Right kidney (tissue), 9 donors: ENCODE measurements around the gene DEFB119.
"Not testable (repeated sequence)": the region's sequence is repeated elsewhere in the genome, so short reads cannot be mapped to it uniquely, and the experiment has no call there.

ENCODE experiments used
- DNase-seq: peaks from one replicate; pipeline ENCODE4 v3.0.0-alpha.2; 2016
- long read RNA-seq, 8 donors: transcript quantifications; one replicate each; lab custom pipeline, GENCODE V29; 2026

Gene DEFB119, protein sequence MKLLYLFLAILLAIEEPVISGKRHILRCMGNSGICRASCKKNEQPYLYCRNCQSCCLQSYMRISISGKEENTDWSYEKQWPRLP
- long read RNA-seq, donor 1 = 0 reads
- long read RNA-seq, donor 2 = 0 reads
- long read RNA-seq, donor 3 = 0 reads
- long read RNA-seq, donor 4 = 0 reads
- long read RNA-seq, donor 5 = 0 reads
- long read RNA-seq, donor 6 = 0 reads
- long read RNA-seq, donor 7 = 0 reads
- long read RNA-seq, donor 8 = 0 reads

DNA sequence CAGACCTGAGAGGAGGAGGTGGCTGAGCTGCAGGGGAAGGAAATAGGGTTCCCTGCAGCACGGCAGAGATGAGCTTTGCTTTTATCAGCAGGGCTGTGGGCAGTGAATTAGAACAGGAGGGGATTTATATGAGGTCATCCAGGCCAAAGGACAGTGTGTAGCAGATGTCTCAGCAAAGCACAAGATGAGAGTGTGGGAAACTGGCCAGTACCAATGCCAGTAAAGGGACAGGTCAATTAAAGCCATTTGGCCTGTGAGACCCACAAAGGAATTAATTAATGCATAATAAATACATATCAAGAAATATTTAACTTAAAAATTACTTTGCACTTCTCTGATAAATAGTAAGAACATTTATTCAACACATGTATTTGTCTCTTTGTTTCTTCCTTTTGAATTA, at the start of gene DEFB119:
TSS of gene DEFB119 (minus strand) at position 101 of the 400 bp plus-strand sequence. CDS start 107 bp downstream, outside the sequence.
- no peak for DNase-seq

DNA sequence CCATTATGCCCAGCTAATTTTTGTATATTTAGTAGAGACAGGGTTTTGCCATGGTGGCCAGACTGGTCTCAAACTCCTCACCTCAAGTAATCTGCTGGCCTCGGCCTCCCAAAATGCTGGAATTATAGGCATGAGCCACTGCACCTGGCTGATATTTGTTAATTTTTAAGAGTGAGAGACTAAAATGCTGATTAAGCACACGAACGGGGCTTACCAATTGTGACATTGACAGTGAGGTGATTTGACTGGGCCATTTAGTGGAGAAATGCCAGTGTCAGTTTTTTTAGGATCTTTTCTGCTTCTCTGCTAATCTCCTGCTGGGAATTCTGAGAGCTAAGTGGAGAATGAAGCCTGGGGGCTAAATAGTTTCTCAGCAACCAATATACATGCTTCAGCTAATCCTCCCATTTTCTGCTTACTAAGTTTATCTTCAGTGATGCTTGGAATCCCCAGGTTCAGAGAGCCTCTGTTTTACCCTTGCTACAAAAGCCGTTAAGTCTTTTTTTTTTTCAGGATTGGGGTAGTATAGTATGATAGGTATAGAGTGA, 40.3 kb upstream of the DEFB119 start:
- no peak for DNase-seq

GRCh38 chr20:31427576-31427975, 37.2 kb upstream of the DEFB119 start:
- DNase-seq = not testable (repeated sequence)

DNA sequence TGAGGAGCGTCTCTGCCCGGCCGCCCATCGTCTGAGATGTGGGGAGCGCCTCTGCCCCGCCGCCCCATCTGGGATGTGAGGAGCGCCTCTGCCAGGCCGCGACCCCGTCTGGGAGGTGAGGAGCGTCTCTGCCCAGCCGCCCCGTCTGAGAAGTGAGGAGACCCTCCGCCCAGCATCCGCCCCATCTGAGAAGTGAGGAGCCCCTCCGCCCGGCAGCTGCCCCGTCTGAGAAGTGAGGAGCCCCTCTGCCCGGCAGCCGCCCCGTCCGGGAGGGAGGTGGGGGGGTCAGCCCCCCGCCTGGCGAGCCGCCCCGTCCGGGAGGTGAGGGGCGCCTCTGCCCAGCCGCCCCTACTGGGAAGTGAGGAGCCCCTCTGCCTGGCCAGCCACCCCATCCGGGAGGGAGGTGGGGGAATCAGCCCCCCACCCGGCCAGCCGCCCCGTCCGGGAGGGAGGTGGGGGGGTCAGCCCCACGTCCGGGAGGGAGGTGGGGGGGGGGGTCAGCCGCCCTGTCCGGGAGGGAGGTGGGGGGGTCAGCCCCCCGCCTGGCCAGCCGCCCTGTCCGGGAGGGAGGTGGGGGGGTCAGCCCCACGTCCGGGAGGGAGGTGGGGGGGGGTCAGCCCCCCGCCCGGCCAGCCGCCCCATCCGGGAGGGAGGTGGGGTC, 36.6 kb upstream of the DEFB119 start:
- DNase-seq = not testable (repeated sequence)

DNA sequence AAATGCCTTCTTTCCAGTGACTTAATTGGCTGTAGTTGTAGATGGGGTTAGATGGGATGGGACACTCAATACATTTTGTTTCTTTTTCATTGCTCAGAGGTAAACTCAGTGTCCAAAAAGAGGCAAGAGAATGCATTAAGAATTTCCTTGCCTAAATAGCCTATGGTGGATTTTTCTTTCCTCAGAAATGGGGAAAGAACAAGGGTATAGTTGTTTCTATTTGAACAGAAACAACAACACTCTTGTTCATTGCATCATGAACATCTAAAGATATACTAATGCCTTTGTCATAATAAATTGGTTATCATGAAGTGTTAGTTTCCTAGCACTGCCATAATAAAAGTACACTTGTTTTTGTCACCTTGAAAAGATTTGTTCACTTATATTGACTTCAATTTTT, 35.4 kb upstream of the DEFB119 start:
- no peak for DNase-seq

DNA sequence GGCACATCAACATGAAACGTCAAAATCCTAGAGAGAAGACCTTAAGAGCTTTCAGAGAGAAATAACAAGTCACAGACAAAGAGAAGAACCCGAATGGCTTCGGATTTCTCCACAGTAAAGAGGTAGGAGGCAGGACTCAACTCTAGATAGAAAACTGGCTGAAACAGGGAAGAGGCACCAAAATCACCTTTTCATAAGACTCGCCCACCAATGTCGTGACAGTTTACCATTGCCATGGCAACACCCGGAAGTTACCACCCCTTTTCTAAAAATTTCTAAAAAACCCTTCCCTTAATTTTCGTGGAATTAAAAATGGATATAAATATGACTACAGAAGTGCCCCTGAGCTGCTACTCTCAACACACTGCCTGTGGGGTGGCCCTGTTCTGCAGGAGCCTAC, 27.9 kb upstream of the DEFB119 start:
- DNase-seq = no peak

DNA sequence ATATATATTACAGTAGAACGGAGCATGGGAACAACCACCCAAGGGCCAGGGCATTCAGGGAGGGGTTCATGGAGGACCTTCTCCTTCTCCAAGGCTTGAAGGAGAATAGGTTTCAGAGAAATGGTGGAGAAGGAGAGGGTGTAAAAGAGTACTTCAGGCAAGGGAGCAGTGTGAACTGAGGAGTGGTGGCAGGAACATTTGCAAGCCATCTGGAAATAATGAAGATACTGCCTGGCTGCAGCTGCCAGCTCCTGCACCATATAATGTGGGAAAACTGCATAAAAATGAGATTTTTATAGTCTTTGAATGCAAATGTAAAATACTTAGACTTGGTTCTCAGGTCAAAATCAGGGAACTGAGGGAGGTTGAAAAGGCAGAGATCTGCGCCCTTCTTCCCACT, 25.3 kb upstream of the DEFB119 start:
- DNase-seq = no peak

DNA sequence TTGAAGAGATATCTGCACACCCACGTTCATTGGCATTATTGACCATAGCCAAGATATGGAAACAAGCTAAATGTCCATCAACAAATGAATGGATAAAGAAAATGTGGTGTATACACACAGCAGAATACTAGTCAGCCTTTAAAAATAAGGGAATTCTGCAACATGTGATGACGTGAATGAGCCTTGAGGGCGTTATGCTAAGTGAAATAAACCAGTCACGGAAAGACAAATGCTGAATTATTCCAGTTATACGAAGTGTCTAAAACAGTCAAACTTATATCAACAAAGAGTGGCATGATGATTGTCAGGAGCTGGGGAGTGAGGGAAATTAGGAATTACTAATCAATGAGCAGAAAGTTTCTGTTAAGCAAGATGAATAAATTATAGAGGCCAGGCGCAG, 24.0 kb upstream of the DEFB119 start:
- no peak for DNase-seq

DNA sequence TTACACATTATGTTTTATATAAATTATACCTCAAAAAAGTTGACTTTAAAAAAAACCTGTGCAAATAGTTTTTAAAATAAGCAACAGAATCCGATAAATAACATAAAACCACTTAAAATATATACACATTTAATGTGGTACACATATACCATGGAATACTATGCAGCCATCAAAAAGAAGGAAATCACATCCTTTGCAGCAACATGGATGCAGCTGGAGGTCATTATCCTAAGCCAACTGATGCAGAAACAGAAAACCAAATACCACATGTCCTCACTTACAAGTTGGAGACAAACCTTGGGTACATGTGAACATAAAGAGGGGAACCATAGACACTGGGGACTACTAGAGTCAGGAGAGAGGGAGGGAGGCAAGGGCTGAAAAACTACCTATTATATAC, 19.6 kb upstream of the DEFB119 start:
- no peak for DNase-seq

GRCh38 chr20:31406115-31406514, 15.7 kb upstream of the DEFB119 start, which contains the start of gene DEFB121:
TSS of gene DEFB121 (minus strand) at chr20:31406215. CDS start at chr20:31406152, 63 bp downstream.
- no peak for DNase-seq

DNA sequence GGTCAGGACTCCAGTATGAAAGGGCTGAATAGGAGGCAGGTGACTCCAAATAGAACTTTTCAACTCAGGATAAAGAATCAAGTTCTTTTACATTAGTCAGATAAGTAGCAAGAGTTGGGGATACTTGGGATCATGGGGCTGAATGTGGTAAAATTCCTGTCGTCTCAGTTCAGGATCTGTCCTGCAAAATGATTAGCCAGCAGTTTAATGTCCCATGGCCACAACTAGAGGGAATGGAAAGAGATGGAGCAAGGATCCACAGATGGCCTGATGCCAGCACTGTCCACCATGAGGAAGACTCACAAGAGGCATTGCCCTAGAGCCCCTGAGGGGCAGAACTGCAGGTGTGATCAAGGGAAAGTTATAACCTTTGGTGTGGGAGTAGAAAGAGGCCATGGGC, 13.5 kb upstream of the DEFB119 start:
- DNase-seq = no peak

DNA sequence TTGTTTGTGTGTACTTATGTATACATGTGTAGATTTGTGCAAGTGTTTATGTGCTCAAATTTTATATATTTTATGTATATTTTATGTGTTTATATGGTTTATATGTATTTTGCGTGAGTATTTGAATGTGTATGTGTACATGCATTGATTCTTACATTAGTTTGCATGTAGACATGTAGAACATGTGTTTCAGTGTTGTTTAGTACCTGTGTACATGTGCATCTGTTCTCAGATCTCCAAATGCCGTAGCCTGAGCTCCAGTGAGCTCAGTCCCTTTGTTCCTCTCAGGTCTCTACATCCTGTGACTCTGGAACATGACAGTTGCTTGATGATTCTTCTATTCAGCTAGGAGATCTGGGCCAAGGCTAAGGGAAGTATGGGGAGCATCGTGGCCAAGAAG, 4.5 kb upstream of the DEFB119 start:
- no peak for DNase-seq

DNA sequence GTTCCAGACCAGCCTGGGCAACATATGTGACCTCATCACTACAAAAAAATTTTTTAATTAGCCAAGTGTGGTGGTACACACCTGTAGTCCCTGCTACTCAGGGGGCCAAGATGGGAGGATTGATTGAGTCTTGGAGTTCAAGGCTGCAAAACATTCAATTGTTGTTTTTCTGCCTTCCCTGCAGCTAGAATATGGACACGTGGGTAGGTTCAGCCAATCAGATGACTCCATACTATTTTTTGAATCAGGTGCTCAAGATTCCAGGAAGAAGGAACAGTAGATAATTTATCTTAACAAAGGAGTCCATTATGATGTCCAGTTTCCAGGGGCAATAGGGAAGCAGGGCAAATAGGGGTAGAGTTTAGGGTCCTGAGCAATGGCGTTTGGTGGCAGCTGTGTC, 2.4 kb upstream of the DEFB119 start:
- no peak for DNase-seq

- no peak for DNase-seq
Observed at GRCh38 chr20:31374346-31374745, 16.0 kb downstream of the DEFB119 start.

DNA sequence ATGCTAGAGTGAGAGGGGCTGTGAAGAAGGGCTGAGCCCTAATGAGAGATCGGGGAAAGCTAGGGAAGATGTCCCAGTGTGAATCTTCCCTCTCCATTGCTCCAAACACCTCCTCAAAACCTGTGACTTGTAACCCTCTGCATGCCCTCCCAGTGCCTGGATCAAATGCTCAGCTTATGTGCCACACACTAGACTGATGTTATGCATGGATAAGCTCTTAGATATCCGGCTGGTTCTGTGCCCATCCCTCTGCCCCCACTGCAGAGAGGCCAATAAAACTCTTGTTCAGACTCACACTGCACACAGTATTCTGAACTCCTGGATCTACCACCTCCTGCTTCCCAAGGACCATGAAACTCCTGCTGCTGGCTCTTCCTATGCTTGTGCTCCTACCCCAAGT, 22.1 kb downstream of the DEFB119 start, which contains the start of gene DEFB118:
TSS of gene DEFB118 (plus strand) at position 301 of the 400 bp plus-strand sequence. CDS start at position 351, 50 bp downstream.
- no peak for DNase-seq

DNA sequence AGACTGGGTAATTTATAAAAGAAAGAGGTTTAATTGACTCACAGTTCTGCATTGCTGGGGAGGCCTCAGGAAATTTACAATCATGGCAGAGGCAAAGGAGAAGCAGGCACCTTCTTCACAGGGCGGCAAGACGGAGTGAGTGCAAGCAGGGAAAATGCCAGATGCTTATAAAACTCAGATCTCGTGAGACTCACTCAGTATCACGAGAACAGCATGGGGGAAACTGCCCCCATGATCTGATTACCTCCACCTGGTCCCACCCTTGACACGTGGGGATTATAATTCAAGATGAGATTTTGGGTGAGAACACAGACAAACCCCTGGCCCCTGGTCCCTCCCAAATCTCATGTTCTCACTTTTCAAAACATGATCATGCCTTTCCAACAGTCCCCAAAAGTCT, 26.1 kb downstream of the DEFB119 start:
- not testable (repeated sequence) for DNase-seq

DNA sequence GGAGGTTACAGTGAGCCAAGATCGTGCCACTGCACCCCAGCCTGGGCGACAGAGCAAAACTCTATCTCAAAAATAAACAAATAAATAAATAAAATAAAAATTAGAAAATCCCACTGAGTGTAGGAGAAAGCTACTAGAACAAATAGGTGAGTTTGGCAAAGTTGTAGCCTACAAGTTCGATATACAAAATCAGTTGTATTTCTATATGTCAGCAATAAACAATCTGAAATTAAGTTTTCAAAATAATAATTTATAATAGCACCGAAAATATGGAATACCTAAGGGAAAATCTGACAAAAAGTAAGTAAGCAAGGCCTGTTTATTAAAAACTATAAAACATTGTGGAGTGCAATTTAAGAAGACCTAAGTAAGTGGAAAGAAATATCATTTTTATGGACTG, 27.1 kb downstream of the DEFB119 start:
- no peak for DNase-seq

DNA sequence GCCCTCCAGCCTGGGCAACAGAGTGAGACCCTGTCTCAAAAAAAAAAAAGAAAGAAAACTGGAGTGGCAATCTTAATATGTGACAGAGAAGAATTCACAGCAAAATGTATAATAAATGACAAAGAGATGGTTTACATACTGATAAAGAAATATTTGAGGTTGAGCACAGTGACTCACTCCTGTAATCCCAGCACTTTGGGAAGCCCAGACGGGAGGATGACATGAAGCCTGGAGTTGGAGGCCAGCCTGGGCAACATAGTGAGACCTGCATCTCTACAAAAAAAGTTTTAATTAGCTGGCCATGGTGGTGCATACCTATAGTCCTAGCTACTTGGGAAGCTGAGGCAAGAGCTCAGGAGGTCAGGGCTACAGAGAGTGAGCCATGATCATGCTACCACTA, 34.4 kb downstream of the DEFB119 start:
- no peak for DNase-seq

GRCh38 chr20:31341470-31341869, 48.9 kb downstream of the DEFB119 start:
- no peak for DNase-seq

- DNase-seq = no peak
Observed at GRCh38 chr20:31330893-31331292, 59.5 kb downstream of the DEFB119 start.
